Endothelial cell of umbilical vein (primary cell): Measurements from ENCODE around the gene PLEKHG4B. TPM values are rescaled to one million over a fixed set of nuclear protein-coding genes. Genes with fewer than 3 reads are reported as not detected.

Experiments
- BruUV-seq: library from RNA; stranded (reverse); fragments of 400-500 nt; replicated peaks from 2 replicates; lab custom pipeline; 2021; lab: Mats Ljungman, UMichigan
- CTCF ChIA-PET: fragments of 300-600, 350-600 bp; sonication (Branson Sonifier 250); formaldehyde crosslinking; loops from one replicate; lab custom pipeline; 2021; ENCODE audit warnings: antibody characterized with exemption, inconsistent platforms; lab: Charles Lee
- POLR2A ChIA-PET: fragments of 300-600, 350-600 bp; sonication (Branson Sonifier 250); formaldehyde crosslinking; loops from one replicate; lab custom pipeline; 2021; ENCODE audit warnings: antibody characterized with exemption, inconsistent platforms; lab: Charles Lee
- DNase-seq: peaks from one replicate; pipeline ENCODE4 v3.0.0-alpha.2; 2011; ENCODE audit warnings: low read depth, low spot score
- FAIRE-seq: peaks from 2 replicates; lab custom pipeline; 2011; peaks lifted over from hg19 to GRCh38; lab: Jason Lieb, UNC
- H2AFZ ChIP-seq: 2 replicates; pipeline ENCODE4 v1.6.0; 2012; ENCODE audit warnings: low read depth, low read length, control low read depth, inconsistent platforms
- H3K27ac ChIP-seq: 2 replicates; pipeline ENCODE4 v1.5.1; 2011; ENCODE audit warnings: low read depth, mild to moderate bottlenecking, control low read depth, low read length, moderate library complexity; ENCODE audit not compliant: insufficient read depth
- H3K27me3 ChIP-seq, 2 experiments: 2 replicates each; pipeline versions ENCODE4 v1.6.0 to v1.6.1; 2011; ENCODE audit warnings: low read length in 2 of 2, mixed read lengths in 1 of 2; ENCODE audit not compliant: control insufficient read depth in 2 of 2, insufficient read depth in 2 of 2
- H3K36me3 ChIP-seq, 2 experiments: 2 replicates in 1 of 2; 3 replicates in 1 of 2; pipeline ENCODE4 v1.5.1; 2011; ENCODE audit warnings: low read length in 2 of 2, mild to moderate bottlenecking in 1 of 2, moderate library complexity in 1 of 2; ENCODE audit not compliant: control insufficient read depth in 2 of 2, insufficient read depth in 2 of 2; ENCODE audit errors: extremely low read depth in 1 of 2
- H3K4me1 ChIP-seq: 3 replicates; pipeline ENCODE4 v1.5.1; 2011; ENCODE audit warnings: mild to moderate bottlenecking, low read length; ENCODE audit not compliant: control insufficient read depth, insufficient read depth; ENCODE audit errors: extremely low read depth
- H3K4me2 ChIP-seq: 2 replicates; pipeline ENCODE4 v1.6.1; 2011; ENCODE audit warnings: low read length, control low read depth, mixed read lengths; ENCODE audit not compliant: insufficient read depth
- H3K4me3 ChIP-seq, 3 experiments: fragments of 200-600 bp in 1 of 3; sonication (generic), shearing (Covaris generic) in 1 of 3; replicated peaks in 1 of 3; 2 replicates each; pipeline ENCODE4 v1.5.1; 2011 to 2016; ENCODE audit warnings: control low read depth in 3 of 3, low read length in 3 of 3, mild to moderate bottlenecking in 2 of 3, inconsistent platforms in 1 of 3, low read depth in 1 of 3, moderate library complexity in 1 of 3; ENCODE audit not compliant: insufficient read depth in 1 of 3
- H3K79me2 ChIP-seq: 2 replicates; pipeline ENCODE4 v1.6.0; 2012; ENCODE audit warnings: low read length, inconsistent platforms; ENCODE audit not compliant: control insufficient read depth, insufficient read depth
- H3K9ac ChIP-seq: replicated peaks from 2 replicates; pipeline ENCODE3; 2011; ENCODE audit warnings: low read length, control low read depth; ENCODE audit not compliant: insufficient read depth; ENCODE audit errors: extremely low read depth
- H3K9me1 ChIP-seq: replicated peaks from 3 replicates; pipeline ENCODE4 v1.6.0; 2011; ENCODE audit warnings: mild to moderate bottlenecking, low read length; ENCODE audit not compliant: control insufficient read depth, insufficient read depth; ENCODE audit errors: extremely low read depth
- H3K9me3 ChIP-seq: replicated peaks from 2 replicates; pipeline ENCODE4 v1.5.1; 2012; ENCODE audit warnings: low read length, inconsistent platforms; ENCODE audit not compliant: control insufficient read depth, insufficient read depth
- H4K20me1 ChIP-seq: replicated peaks from 2 replicates; pipeline ENCODE3; 2011; ENCODE audit warnings: mild to moderate bottlenecking, low read length; ENCODE audit not compliant: control insufficient read depth, insufficient read depth; ENCODE audit errors: extremely low read depth
- EZH2 ChIP-seq: IDR thresholded peaks from 2 replicates; pipeline ENCODE4 v1.6.1; 2012; ENCODE audit warnings: borderline replicate concordance, low read depth, mild to moderate bottlenecking, moderate library complexity, low read length, inconsistent platforms; ENCODE audit not compliant: severe bottlenecking
- FOS ChIP-seq: IDR thresholded peaks from 2 replicates; pipeline ENCODE4 v1.6.1; 2011; ENCODE audit warnings: mild to moderate bottlenecking, low read length, moderate library complexity, borderline replicate concordance; ENCODE audit not compliant: insufficient read depth
- GATA2 ChIP-seq: IDR thresholded peaks from 2 replicates; pipeline ENCODE4 v1.7.0; 2011; ENCODE audit warnings: low read depth, mild to moderate bottlenecking, moderate library complexity, mixed read lengths, low read length; ENCODE audit not compliant: insufficient read length, insufficient read depth
- JUN ChIP-seq: IDR thresholded peaks from 2 replicates; pipeline ENCODE4 v1.6.1; 2011; ENCODE audit warnings: borderline replicate concordance, low read depth; ENCODE audit not compliant: insufficient read length, insufficient read depth
- MYC ChIP-seq: IDR thresholded peaks from one replicate; pipeline ENCODE4 v1.6.1; 2011; ENCODE audit warnings: mild to moderate bottlenecking, low read depth, low read length
- POLR2A ChIP-seq: IDR thresholded peaks from 2 replicates; pipeline ENCODE4 v1.6.1; 2012; ENCODE audit warnings: low read depth, mild to moderate bottlenecking, control low read depth, low read length
- POLR2AphosphoS5 ChIP-seq: IDR thresholded peaks from 2 replicates; pipeline ENCODE4 v1.6.1; 2012; ENCODE audit warnings: low read depth, mild to moderate bottlenecking, control low read depth, low read length, moderate library complexity; ENCODE audit not compliant: insufficient read depth
- dilution Hi-C: fragments of 300-500 bp; cut with MboI; formaldehyde crosslinking; loops from one replicate; pipeline ENCODE4 v1.15.0; 2019; ENCODE audit warnings: low sequenced_read_pairs; ENCODE audit not compliant: extremely low pct_ligation_motif_present
- intact Hi-C: fragments of 100-400 bp; cut with micrococcal nuclease; formaldehyde crosslinking; loops from one replicate; pipeline ENCODE4 v1.10.0; 2022
- polyA plus RNA-seq, 4 experiments: library from polyadenylated mRNA; depleted of rRNA in 3 of 4; stranded (reverse) in 3 of 4; unstranded in 1 of 4; fragments of >200 nt; gene quantifications; 2 replicates each; pipeline versions ENCODE4 v1.2.1 to v1.2.3, GENCODE V29; 2011 to 2012; ENCODE audit warnings: missing spikeins in 1 of 4
- total RNA-seq: library from RNA; stranded (reverse); gene quantifications from 2 replicates; pipeline ENCODE4 v1.2.3, GENCODE V29; 2021
- TF ChIP-seq, protein P1 (sequence below), 2 donors: IDR thresholded peaks; 1 replicate in 1 of 2; 2 replicates in 1 of 2; pipeline ENCODE4 v1.5.1; 2011; ENCODE audit warnings: low read length in 2 of 2, mild to moderate bottlenecking in 2 of 2, moderate library complexity in 2 of 2, control low read depth in 1 of 2, inconsistent platforms in 1 of 2, low read depth in 1 of 2; ENCODE audit not compliant: insufficient read depth in 1 of 2; ENCODE audit errors: extremely low read depth in 1 of 2
- TF ChIP-seq, protein P2 (sequence below): IDR thresholded peaks from 2 replicates; pipeline ENCODE4 v1.6.1; 2011; ENCODE audit not compliant: insufficient read depth, insufficient read length

Gene PLEKHG4B
- total and polyA plus RNA-seq, 2 donors (not counting 3 experiments of a cell fraction or from before 2014, with no cell fraction given): not detected

DNA sequence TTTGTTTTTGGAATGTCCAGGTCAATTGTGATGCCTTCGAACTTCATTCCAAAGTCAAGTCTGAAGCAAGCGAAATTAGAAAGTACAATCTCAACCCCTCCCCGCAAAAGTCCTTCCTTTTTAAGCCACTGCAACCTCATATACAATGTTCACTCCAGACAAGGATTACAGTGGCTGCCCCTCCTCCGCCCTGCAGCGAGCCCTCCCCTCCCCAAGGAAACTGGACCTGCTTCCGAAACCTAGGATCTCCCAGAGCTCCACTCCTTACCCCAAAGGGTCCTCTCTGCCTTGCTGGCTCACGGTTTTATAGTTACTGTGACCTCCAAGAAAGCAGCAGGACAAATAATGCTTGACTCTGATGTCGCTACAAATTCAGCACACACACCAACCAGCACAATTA, 109.7 kb downstream of the PLEKHG4B start:
- DNase-seq (no peak), FAIRE-seq (no peak)
- intact Hi-C loops (no loop called here), dilution Hi-C loops (no loop called here)
- Histone ChIP-seq H3K79me2 (no peaks in the 10 kb centered on the region), H3K9me1 (no peaks in the 10 kb centered on the region), H4K20me1 (no peaks in the 10 kb centered on the region), H3K4me2 (no peak overlapping the region), H3K4me1 (no peaks in the 10 kb centered on the region), H3K36me3 (peaks cover 5 to 17% of the 10 kb centered on the region in 2 experiments), H3K27me3 (no peaks in the 10 kb centered on the region), H3K27ac (no peak overlapping the region), H2AFZ (no peak overlapping the region), H3K9ac (no peak overlapping the region), H3K4me3 (no peak overlapping the region), H3K9me3 (no peaks in the 10 kb centered on the region)
- ChIA-PET POLR2A (no interaction called here), CTCF (interaction anchor here (0.7 kb wide), 1 partner anchor 13 kb away, joined by 3 read pairs; no protein-coding TSS in a partner anchor)
- no TSS peak for BruUV-seq
- no peak for TF ChIP-seq GATA2

DNA sequence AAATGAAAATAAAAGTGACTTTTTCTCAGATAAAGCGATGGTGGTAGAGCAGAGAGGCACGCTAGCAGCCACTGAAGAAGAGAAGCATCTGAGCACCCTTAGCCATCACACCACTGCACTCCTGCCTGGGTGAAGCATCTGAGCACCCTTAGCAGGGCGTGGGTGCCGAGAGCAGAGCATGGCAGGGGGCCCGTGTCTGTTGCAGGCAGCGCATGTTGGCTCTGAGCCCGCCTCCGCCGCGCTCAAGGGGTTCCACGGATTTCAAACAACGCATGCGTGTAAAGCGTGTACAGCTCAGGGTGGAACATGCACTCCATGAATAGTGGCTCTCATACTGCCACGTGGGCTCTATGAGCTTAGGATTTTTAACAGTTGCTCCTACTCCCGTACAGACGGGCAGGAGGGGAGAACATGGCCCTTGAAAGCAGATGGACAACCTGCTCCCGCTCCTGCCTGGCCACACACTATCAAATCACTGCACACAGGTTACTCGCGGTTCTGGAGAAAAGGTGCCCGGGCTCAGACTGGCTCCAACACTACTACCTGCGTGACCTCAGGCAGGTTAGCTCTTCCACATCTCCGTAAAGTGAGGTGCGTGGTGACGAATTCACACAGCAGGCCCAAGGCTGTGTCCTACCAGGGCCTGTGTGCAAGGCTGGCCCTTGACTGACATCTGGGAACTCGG, 111.4 kb downstream of the PLEKHG4B start:
- no TSS peak for BruUV-seq
- Histone ChIP-seq H3K4me1 (no peaks in the 10 kb centered on the region), H3K79me2 (peaks cover 9% of the 10 kb centered on the region), H3K27ac (no peak overlapping the region), H3K4me3 (no peak overlapping the region), H3K9me1 (no peaks in the 10 kb centered on the region), H3K4me2 (no peak overlapping the region), H3K27me3 (no peaks in the 10 kb centered on the region), H3K9ac (no peak overlapping the region), H3K9me3 (no peaks in the 10 kb centered on the region), H4K20me1 (no peaks in the 10 kb centered on the region), H2AFZ (no peak overlapping the region), H3K36me3 (peaks cover 5 to 19% of the 10 kb centered on the region in 2 experiments)
- no peak for DNase-seq
- dilution Hi-C loops: no loop called here
- no peak for TF ChIP-seq POLR2A
- TF ChIP-seq, protein P1, sequence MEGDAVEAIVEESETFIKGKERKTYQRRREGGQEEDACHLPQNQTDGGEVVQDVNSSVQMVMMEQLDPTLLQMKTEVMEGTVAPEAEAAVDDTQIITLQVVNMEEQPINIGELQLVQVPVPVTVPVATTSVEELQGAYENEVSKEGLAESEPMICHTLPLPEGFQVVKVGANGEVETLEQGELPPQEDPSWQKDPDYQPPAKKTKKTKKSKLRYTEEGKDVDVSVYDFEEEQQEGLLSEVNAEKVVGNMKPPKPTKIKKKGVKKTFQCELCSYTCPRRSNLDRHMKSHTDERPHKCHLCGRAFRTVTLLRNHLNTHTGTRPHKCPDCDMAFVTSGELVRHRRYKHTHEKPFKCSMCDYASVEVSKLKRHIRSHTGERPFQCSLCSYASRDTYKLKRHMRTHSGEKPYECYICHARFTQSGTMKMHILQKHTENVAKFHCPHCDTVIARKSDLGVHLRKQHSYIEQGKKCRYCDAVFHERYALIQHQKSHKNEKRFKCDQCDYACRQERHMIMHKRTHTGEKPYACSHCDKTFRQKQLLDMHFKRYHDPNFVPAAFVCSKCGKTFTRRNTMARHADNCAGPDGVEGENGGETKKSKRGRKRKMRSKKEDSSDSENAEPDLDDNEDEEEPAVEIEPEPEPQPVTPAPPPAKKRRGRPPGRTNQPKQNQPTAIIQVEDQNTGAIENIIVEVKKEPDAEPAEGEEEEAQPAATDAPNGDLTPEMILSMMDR (IDR thresholded peaks at IDR 0.05; ENCODE audit: extremely low read depth in 1 of 2, insufficient read depth in 1 of 2, low read depth in 1 of 2, low read length in 2 of 2): no peak
- no peak for TF ChIP-seq FOS
- TF ChIP-seq, protein P2, sequence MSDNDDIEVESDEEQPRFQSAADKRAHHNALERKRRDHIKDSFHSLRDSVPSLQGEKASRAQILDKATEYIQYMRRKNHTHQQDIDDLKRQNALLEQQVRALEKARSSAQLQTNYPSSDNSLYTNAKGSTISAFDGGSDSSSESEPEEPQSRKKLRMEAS: no peak
- TF ChIP-seq EZH2: no peak
- TF ChIP-seq POLR2AphosphoS5: no peak
- no peak for TF ChIP-seq MYC
- no peak for TF ChIP-seq GATA2
- TF ChIP-seq JUN: no peak
- ChIA-PET CTCF (interaction anchor here (0.8 to 1.1 kb wide), 2 partner anchors 15 to 20 kb away, joined by 3 read pairs; no protein-coding TSS in a partner anchor), POLR2A (no interaction called here)
- FAIRE-seq: no peak
- intact Hi-C loops: no loop called here
